Stimulated activated CD8-positive, alpha-beta memory T cell treated with anti-CD3 and anti-CD28 coated beads, Interleukin-12 subunit alpha, Interleukin-12 subunit beta, amount 100 ng/mL, for 24 hours (primary cell): ENCODE measurements around the gene KCNAB3.

Experiments
- DNase-seq: peaks from one replicate; pipeline ENCODE4 v3.0.0-alpha.2; 2020; ENCODE audit errors: extremely low read depth

Gene KCNAB3

GRCh38 chr17:7903154-7904103, 26.2 kb downstream of the KCNAB3 start:
- no peak for DNase-seq

DNA sequence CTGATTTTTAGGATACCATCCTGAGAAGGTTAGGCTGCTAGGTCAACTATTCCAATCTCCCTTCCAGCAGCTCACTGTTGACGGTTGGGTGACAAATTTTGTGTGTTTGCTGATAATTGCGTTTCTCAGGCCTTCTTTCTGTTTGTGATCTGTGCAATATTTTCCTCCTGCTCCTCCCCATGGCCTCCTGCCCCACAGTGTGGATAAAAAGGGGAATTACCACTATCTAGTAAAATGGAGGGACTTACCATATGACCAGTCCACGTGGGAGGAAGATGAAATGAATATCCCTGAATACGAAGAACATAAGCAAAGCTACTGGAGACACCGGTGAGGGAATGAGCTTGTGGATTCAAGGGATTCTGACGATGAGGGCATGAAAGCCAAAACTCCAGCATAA, 31.9 kb downstream of the KCNAB3 start:
- DNase-seq, result no peak

DNA sequence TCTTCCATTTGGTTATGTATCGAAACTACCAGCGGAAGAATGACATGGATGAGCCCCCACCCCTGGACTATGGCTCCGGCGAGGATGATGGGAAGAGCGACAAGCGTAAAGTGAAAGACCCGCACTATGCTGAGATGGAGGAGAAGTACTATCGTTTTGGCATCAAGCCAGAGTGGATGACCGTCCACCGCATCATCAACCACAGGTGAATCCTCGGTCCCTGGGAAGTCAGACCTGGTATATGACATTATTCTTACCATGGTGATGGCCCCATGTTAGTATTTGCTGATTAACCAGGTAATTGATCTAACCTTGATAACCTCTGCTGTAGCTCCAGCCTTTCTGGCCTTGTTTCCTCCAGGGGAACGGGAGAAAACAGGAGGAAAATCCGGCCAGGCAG, 32.6 kb downstream of the KCNAB3 start:
- DNase-seq, result no peak

GRCh38 chr17:7894866-7895265, 34.8 kb downstream of the KCNAB3 start:
- DNase-seq, result no peak

GRCh38 chr17:7894226-7894625, 35.4 kb downstream of the KCNAB3 start:
- DNase-seq, result no peak

- DNase-seq, result no peak
Measured at GRCh38 chr17:7893187-7893880, 36.3 kb downstream of the KCNAB3 start.

DNA sequence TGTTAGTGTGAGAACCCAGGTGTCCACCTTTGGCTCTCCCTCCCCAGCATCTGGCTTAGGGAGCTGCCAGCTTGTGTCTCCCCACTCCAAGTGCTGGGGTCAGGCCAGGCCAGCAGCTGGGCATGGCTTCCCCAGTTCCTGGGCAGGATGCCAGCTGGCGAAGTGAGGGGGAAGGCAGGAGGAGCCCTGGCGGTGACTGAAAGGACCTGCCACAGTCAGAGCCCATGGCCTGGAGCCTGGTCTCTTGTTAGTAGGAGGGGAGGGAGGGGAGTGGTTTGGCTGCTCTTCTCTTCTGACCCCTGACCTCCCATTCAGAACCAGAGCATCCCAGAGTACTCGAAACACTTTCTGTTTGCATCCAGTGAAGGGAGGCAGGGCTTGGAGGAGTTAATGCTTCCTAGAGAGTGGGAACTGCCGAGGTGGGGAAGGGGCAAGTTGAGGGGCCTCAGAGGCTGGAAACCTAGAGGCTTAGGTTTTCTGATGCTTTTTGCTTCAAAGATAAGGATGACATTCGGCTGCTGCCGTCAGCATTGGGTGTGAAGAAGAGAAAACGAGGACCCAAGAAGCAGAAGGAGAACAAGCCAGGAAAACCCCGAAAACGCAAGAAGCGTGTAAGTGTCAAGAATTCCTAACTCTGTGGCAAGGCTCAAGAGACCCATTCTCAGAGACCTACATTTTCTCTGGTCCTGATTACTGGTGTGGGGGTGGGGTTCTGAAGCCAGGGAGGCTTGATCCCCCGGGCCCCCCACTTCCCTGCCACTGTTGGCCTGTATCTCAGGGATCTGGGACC, 40.3 kb downstream of the KCNAB3 start:
- no peak for DNase-seq

- DNase-seq, result no peak
Measured at GRCh38 chr17:7888184-7888920, 41.3 kb downstream of the KCNAB3 start, which contains the start of gene CHD3. Gene CHD3 (plus strand): TSS chr17:7888789. CDS start chr17:7889001, 212 bp downstream.

GRCh38 chr17:7887482-7888183, 42.0 kb downstream of the KCNAB3 start:
- DNase-seq, result peak; percentile 74

GRCh38 chr17:7887038-7887481, 42.6 kb downstream of the KCNAB3 start:
- no peak for DNase-seq

DNA sequence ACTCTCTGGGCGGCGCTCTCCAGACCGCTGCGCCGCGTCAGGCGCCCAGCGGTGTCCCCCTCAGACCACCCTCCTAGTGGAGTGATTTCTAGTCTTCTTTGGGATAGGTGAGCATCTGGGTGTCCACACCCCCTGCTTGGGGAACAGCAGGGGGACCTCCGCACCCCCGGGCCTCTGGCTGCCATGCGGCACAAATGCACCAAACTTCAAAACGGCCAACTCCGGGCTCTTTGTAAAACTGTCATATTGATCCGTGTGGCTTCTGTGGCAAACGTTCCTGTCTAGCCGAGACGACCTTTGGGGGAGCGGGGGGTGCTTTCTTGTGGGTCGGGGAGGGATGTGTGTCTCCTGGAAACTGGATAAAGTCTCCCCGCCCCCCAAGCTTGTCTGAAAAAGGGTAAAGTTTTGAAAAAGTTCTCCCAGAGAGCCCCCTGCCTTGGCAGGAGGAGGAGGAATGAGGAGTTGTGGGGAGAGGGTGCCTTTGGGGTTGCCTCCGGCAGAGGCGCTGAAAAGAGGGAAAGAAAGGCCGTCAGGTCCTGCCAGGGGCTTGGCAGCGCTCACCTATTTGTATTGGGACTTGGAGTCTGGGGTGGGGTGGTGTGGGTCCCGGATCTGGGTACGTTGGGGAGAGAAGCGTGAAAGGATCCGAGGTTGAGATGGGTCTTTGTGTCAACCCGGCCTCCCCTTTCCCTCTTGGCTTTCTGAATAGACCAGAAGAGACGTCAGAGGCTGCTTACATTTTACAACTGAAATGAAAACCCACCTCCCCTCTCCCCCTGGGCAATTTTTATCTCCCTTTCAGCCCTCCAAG, 43.2 kb downstream of the KCNAB3 start:
- no peak for DNase-seq

- no peak for DNase-seq
Measured at GRCh38 chr17:7885367-7886226, 44.1 kb downstream of the KCNAB3 start.

DNA sequence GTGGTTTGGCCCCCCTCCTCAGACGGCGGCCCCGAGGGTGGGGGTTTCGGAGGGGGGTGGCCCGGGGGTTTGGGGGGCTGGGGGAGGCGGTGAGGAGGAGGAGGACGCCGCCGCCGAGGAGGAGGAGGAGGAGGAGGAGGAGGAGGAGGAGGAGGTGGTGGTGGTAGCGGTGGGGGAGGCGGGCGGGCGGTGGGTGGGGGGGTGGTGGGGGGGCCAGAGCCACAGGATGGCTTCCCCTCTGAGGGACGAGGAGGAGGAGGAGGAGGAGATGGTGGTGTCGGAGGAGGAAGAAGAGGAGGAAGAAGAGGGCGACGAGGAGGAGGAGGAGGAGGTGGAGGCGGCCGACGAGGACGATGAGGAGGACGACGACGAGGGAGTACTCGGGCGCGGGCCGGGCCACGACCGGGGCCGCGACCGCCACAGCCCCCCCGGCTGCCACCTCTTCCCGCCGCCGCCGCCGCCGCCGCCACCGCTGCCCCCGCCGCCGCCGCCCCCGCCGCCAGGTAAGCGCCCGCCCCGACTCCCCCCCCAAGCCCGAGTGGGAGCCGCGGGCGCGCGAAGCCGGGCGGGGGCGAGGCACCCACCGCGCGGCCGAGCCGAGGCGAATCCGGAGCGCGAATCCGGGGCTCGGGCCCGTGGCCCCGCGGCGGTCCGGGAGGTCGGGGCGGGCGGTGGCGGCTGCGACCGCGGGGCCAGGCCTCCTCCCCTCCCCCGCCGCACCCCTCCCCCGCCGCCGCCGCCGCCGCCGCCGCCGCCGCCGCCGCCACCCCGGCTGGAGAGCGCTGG, 44.9 kb downstream of the KCNAB3 start:
- DNase-seq, result no peak

- DNase-seq, result no peak
Measured at GRCh38 chr17:7883781-7884386, 45.8 kb downstream of the KCNAB3 start.

DNA sequence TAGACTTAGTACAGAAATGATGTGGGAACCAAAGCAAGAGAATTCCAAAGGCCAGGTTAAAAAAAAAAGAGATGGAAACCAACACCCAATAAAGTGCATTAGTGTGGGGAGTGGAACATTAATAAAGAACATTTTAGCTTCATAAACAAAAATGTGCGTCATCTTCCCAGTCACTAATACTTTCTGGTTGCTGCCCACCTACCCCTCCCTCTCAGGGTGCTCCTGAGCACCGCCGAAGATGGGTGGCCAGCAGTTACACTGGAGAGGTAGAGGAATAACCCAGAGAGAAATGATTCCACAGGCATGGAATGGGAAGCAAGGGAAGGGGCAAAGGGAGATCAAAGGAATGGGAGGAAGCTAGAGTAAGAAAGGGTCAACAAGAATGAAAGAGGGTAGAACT, 47.0 kb downstream of the KCNAB3 start:
- no peak for DNase-seq

GRCh38 chr17:7882068-7882467, 47.6 kb downstream of the KCNAB3 start:
- DNase-seq, result no peak

- no peak for DNase-seq
Measured at GRCh38 chr17:7881276-7882054, 48.2 kb downstream of the KCNAB3 start.
